Umbilical cord (tissue), 2 donors: ENCODE data around the gene MEIOSIN. TPM values are rescaled to one million over a fixed set of nuclear protein-coding genes. Genes with fewer than 3 reads are reported as not detected.
"Not testable (repeated sequence)": the region's sequence is repeated elsewhere in the genome, so short reads cannot be mapped to it uniquely, and the experiment has no call there.

Experiments used
- DNase-seq: peaks from one replicate; pipeline ENCODE4 v3.0.0-alpha.2; 2015; ENCODE audit warnings: low spot score
- total RNA-seq: library from RNA; depleted of rRNA; stranded (reverse); fragments of >200 nt; gene quantifications from one replicate; pipeline ENCODE4 v1.2.3, GENCODE V29; 2014; ENCODE audit warnings: low replicate concordance; ENCODE audit not compliant: insufficient read depth

The MEIOSIN gene
- total RNA-seq, 1 donor from 2014 or later: not detected

- not testable (repeated sequence) for DNase-seq
Measured at GRCh38 chr19:45720065-45720464, 13.2 kb upstream of the MEIOSIN start.

DNA sequence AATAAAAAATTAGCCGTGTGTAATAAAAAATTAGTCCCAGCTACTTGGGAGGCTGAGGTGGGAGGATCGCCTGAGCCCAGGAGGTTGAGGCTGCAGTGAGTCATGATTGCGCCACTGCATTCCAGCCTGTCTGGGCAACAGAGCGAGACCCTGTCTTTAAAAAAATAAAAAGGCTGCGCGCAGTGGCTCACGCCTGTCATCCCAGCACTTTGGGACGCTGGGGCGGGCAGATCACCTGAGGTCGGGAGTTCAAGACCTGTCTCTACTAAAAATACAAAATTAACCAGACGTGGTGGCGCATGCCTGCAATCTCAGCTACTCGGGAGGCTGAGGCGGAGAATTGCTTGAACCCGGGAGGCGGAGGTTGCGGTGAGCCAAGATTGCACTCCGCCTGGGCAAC lies 4.6 kb upstream of the MEIOSIN start:
- DNase-seq: not testable (repeated sequence)

- no peak for DNase-seq
Measured at GRCh38 chr19:45729800-45730290, 3.4 kb upstream of the MEIOSIN start.

- peak; percentile 99 for DNase-seq
Measured at GRCh38 chr19:45730368-45731288, 2.6 kb upstream of the MEIOSIN start, which contains the start of gene FBXO46. Gene FBXO46, minus strand, starts transcription at chr19:45730896. Its CDS starts 17,401 bp downstream, at chr19:45713495.

- no peak for DNase-seq
Measured at GRCh38 chr19:45739498-45740439, 6.5 kb downstream of the MEIOSIN start.

GRCh38 chr19:45742969-45743368 lies 9.7 kb downstream of the MEIOSIN start:
- DNase-seq: no peak

DNA sequence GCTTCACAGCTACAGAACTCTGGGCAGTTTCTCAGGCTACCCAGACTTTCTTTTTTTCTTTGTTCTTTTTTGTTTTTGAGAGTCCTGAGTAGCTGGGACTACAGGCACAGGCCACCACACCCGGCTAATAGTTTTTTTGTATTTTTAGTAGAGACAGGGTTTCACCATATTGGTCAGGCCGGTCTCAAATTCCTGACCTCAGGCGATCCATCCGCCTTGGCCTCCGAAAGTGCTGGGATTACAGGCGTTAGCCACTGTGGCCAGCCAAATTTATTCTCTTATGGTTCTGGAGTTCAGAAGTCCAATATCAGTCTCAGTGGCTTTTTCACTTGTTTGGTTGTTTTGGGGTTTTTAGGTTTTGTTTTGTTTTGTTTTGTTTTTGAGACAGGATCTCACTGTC lies 12.4 kb downstream of the MEIOSIN start:
- DNase-seq: no peak

DNA sequence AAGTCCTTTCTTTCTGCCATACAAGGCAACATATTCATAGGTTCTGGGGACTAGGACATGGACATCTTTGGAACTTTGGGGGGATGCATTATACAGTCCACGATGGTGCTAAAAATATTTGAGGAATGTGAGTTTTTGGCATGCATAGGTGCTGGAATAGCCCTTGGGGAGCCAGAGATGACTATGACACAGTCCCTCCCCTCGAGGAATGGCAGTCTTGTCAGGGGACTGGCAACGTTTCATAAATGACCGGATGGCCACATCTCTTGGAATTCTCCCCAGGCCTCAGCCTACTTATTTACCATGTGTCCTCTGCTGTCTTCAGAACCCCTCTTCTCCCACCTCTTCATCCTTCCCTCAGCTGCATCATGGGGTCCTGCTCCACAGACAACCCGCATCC lies 13.6 kb downstream of the MEIOSIN start:
- no peak for DNase-seq

GRCh38 chr19:45747513-45747912 lies 14.3 kb downstream of the MEIOSIN start:
- no peak for DNase-seq

DNA sequence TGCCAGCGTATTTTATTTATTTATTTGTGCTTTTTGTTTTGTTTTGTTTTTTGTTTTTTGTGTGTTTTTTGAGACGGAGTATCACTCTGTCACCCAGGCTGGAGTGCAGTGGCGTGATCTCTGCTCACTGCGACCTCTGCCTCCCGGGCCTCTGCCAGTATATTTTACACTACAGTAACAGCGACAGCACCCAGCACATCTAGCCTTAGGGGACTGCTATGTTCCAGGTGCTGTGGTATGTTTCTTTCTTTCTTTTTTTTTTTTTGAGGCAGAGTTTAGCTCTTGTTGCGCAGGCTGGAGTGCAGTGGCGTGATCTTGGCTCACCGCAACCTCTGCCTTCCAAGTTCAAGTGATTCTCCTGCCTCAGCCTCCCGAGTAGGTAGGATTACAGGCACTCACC lies 18.2 kb downstream of the MEIOSIN start:
- DNase-seq: not testable (repeated sequence)

- DNase-seq: no peak
Measured at GRCh38 chr19:45752639-45753038, 19.4 kb downstream of the MEIOSIN start.

DNA sequence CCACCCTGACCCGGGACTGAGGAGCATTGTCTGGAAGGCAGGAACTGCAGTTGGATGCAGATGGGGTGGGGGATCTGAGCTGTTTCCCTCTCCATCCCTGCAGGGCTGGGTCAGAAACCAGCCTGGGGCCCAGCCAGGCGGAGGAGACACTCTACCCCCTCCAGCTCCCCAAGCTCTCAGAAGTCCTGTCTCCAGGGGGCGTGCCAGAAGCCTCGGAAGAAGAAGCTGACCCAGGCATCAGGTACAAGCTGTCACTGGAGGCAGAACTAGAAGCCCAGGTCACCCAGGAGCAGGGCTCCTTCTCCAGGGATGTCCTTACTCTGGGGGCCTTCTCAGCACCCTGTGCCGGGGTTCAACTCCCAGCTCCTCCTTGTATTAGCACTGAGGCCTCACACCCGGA lies 20.3 kb downstream of the MEIOSIN start:
- peak; percentile 41 for DNase-seq

DNA sequence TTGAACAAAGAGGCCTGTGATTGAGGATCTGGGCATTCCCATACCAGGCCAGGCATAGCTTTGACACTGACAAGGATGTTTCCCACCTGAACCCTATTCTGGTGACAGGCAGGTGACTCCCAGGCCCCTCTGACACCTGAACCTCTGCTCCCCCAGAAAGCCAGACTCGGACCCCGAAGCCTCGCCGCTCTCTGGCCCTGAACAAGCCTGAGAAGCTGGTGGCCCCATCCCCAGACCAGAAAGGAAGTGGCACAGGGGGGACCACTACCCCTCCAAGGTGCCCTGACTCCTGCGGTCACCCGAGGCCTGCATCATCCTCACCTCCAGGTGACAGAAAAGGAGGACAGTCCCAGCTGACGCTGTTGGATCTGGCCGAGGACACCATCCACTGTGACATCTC lies 21.1 kb downstream of the MEIOSIN start:
- no peak for DNase-seq

GRCh38 chr19:45757695-45758094 lies 24.5 kb downstream of the MEIOSIN start:
- DNase-seq: no peak

DNA sequence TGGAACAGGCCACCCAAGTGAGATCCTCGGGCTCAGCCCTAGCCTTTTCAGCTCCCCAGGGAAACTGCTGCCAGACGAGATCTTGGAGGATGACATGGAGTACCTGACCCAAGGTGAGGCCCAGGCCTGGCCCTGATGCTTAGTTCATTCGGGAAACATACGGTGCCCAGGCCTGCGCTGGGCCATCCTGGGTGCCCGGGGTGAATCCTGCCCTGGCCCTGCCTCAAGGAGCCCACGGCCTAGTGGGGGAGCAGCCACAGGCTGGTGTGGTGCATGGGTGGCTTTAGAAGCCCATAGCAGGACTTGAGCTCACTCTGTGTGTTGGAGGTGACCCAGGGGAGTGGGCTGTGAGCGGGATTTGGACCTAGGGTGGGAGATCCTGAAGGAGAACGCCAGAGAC lies 25.7 kb downstream of the MEIOSIN start:
- DNase-seq: no peak

- DNase-seq: no peak
Measured at GRCh38 chr19:45761714-45762113, 28.5 kb downstream of the MEIOSIN start.

DNA sequence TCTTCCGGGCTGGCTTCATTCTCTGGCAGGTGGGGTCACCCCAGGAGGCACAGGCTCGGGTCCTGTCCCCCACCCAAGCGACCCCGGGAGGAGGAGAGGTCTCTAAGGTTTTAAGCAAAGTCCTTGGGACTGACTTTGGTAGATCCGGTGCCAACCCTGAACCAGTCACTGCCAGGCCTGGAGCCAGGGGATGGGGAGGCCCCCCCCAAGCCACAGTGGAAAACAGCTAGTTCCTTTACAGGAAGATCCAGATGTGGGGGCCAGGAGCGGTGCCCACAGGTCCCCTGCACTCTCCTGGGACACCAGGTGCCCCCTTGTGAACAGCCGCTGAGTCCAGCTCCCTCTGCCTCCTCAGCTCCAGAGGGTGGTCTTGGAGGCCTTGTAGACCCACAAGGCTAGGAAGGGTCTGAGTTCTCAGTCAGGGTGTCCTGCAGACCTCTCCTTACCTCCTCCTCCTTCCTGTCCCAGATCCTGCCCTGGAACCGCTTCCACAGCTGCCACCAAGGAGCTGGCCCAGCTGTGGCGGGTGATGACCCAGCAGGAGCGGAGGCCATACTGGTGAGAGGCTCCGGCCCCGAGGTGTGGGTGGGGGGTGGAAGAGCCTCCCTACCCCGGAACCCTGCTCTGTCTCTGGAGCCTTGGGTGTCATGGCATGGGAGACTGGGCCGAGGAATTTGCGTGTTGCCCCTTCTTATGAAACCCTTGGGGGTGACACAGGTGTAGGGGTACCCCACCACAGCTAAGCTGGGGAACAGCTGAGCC lies 29.8 kb downstream of the MEIOSIN start:
- DNase-seq: no peak

DNA sequence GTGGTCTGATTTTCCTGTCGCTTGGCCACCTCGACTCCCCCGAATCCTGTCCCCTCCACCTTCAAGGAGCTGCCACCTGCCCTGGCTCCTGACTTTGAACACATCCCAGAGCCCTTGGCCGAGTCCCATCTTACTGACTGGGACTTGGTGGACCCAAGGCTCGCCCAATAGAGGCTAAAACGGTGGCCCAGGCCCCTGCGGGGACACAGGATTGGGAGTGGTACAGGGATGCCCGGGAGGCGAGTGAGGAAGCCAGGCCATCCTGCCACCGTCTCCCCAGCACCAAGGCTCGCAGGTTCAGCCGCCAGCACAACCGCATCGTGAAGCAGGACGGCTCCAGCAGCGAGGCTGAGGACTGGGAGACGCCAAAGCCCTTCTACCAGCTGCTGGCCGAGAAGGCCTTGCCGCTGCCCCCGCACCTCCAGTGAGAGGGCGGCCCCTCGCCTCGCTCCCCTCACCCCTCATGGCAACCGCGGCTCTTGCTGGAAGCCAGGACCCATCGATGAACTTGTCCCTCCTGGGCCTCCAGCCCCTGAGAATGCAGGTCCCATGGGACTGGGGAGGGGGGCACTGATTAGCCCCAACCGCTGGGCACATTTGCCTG lies 30.6 kb downstream of the MEIOSIN start:
- DNase-seq: no peak

GRCh38 chr19:45764475-45764874 lies 31.2 kb downstream of the MEIOSIN start:
- DNase-seq: no peak

GRCh38 chr19:45764945-45765701 lies 31.9 kb downstream of the MEIOSIN start:
- no peak for DNase-seq
